Panc1 (cell line): Measurements from ENCODE around the gene SIGLEC1.

Source experiments
- POLR2AphosphoS5 ChIP-seq: IDR thresholded peaks from 2 replicates; pipeline ENCODE4 v1.6.1; 2012; ENCODE audit warnings: mild to moderate bottlenecking, low read depth, low read length, moderate library complexity
- TF ChIP-seq, protein P1 (sequence below): fragments of 450-650 bp; IDR thresholded peaks from 2 replicates; pipeline ENCODE4 v1.5.1; 2017; ENCODE audit warnings: mild to moderate bottlenecking

DNA sequence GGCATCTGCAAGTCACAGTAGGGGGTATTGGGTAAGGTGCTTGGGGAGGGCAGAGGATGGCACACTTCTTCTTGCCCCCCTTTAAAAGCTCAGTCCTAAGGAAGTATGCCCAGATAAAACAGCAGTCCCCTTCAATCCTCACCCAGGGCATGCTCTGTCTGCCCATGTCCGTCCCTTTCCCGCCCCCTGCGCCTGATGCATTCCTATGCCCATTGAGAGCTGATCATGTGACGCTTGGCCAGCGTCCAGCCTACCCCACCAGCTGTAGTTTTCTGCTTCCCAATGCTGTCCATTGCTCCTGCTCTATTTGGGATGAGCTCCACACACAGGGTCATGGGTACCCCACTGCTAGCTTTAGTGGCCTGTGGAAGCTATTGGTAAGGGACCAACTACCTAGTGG lies 8.3 kb downstream of the SIGLEC1 start:
- TF ChIP-seq, protein P1, sequence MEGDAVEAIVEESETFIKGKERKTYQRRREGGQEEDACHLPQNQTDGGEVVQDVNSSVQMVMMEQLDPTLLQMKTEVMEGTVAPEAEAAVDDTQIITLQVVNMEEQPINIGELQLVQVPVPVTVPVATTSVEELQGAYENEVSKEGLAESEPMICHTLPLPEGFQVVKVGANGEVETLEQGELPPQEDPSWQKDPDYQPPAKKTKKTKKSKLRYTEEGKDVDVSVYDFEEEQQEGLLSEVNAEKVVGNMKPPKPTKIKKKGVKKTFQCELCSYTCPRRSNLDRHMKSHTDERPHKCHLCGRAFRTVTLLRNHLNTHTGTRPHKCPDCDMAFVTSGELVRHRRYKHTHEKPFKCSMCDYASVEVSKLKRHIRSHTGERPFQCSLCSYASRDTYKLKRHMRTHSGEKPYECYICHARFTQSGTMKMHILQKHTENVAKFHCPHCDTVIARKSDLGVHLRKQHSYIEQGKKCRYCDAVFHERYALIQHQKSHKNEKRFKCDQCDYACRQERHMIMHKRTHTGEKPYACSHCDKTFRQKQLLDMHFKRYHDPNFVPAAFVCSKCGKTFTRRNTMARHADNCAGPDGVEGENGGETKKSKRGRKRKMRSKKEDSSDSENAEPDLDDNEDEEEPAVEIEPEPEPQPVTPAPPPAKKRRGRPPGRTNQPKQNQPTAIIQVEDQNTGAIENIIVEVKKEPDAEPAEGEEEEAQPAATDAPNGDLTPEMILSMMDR = no peak
- no peak for TF ChIP-seq POLR2AphosphoS5
